A549 (cell line): ENCODE data around the gene ADCY10.

Experiments used
- EP300 ChIP-seq, 2 experiments: fragments of >200 bp; sonication (Bioruptor Twin); formaldehyde crosslinking; IDR thresholded peaks; 2 replicates in 1 of 2; 3 replicates in 1 of 2; pipeline ENCODE4 v1.6.1; 2016 to 2017
- HDAC2 ChIP-seq: fragments of 200-600 bp; sonication (generic); IDR thresholded peaks from 2 replicates; pipeline ENCODE4 v1.6.1; 2016
- PHF8 ChIP-seq: fragments of 200-600 bp; sonication (generic); IDR thresholded peaks from 2 replicates; pipeline ENCODE4 v1.6.1; 2016; ENCODE audit warnings: low read depth, mild to moderate bottlenecking, antibody characterized with exemption, moderate library complexity, borderline replicate concordance
- POLR2A ChIP-seq: IDR thresholded peaks from 2 replicates; pipeline ENCODE4 v1.6.1; 2012; ENCODE audit warnings: mild to moderate bottlenecking, low read length
- RNF2 ChIP-seq: fragments of 200-600 bp; sonication (generic); IDR thresholded peaks from 2 replicates; pipeline ENCODE4 v1.6.1; 2016; ENCODE audit warnings: low read depth, mild to moderate bottlenecking, antibody characterized with exemption, moderate library complexity, borderline replicate concordance
- TF ChIP-seq, protein P1 (sequence below): fragments of 450-650 bp; IDR thresholded peaks from 2 replicates; pipeline ENCODE4 v1.6.1; 2014; ENCODE audit warnings: antibody characterized with exemption
- TF ChIP-seq, protein P2 (sequence below): fragments of >200 bp; sonication (Bioruptor Twin); formaldehyde crosslinking; IDR thresholded peaks from 3 replicates; pipeline ENCODE4 v1.5.1; 2016
- TF ChIP-seq, protein P3 (sequence below): fragments of 200-600 bp; sonication (generic); IDR thresholded peaks from 2 replicates; pipeline ENCODE4 v1.6.1; 2016; ENCODE audit warnings: antibody characterized with exemption, mild to moderate bottlenecking, moderate library complexity

DNA sequence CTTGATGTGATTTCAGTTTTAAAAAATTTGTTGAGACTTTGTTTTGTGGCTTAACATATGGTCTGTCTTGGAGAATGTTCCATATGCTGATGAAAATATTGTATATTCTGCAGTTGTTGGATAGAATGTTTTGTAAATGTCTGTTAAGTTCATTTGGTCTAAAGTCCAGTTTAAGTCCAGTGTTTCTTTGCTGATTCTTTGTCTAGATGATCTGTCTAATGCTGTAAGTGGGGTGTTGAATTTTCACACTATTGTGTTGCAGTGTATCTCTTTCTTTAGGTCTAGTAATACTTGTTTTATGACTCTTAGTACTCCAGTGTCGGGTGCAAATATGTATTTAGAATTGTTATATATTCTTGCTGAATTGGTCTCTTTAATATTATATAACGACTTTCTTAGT lies 33.8 kb upstream of the ADCY10 start:
- TF ChIP-seq RNF2 = no peak
- no peak for TF ChIP-seq POLR2A
- TF ChIP-seq, protein P1, sequence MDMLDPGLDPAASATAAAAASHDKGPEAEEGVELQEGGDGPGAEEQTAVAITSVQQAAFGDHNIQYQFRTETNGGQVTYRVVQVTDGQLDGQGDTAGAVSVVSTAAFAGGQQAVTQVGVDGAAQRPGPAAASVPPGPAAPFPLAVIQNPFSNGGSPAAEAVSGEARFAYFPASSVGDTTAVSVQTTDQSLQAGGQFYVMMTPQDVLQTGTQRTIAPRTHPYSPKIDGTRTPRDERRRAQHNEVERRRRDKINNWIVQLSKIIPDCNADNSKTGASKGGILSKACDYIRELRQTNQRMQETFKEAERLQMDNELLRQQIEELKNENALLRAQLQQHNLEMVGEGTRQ = no peak
- TF ChIP-seq, protein P2, sequence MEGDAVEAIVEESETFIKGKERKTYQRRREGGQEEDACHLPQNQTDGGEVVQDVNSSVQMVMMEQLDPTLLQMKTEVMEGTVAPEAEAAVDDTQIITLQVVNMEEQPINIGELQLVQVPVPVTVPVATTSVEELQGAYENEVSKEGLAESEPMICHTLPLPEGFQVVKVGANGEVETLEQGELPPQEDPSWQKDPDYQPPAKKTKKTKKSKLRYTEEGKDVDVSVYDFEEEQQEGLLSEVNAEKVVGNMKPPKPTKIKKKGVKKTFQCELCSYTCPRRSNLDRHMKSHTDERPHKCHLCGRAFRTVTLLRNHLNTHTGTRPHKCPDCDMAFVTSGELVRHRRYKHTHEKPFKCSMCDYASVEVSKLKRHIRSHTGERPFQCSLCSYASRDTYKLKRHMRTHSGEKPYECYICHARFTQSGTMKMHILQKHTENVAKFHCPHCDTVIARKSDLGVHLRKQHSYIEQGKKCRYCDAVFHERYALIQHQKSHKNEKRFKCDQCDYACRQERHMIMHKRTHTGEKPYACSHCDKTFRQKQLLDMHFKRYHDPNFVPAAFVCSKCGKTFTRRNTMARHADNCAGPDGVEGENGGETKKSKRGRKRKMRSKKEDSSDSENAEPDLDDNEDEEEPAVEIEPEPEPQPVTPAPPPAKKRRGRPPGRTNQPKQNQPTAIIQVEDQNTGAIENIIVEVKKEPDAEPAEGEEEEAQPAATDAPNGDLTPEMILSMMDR = no peak
- TF ChIP-seq PHF8 = no peak
- TF ChIP-seq EP300 (IDR thresholded peaks at IDR 0.05) = no peak
- no peak for TF ChIP-seq HDAC2
- TF ChIP-seq, protein P3, sequence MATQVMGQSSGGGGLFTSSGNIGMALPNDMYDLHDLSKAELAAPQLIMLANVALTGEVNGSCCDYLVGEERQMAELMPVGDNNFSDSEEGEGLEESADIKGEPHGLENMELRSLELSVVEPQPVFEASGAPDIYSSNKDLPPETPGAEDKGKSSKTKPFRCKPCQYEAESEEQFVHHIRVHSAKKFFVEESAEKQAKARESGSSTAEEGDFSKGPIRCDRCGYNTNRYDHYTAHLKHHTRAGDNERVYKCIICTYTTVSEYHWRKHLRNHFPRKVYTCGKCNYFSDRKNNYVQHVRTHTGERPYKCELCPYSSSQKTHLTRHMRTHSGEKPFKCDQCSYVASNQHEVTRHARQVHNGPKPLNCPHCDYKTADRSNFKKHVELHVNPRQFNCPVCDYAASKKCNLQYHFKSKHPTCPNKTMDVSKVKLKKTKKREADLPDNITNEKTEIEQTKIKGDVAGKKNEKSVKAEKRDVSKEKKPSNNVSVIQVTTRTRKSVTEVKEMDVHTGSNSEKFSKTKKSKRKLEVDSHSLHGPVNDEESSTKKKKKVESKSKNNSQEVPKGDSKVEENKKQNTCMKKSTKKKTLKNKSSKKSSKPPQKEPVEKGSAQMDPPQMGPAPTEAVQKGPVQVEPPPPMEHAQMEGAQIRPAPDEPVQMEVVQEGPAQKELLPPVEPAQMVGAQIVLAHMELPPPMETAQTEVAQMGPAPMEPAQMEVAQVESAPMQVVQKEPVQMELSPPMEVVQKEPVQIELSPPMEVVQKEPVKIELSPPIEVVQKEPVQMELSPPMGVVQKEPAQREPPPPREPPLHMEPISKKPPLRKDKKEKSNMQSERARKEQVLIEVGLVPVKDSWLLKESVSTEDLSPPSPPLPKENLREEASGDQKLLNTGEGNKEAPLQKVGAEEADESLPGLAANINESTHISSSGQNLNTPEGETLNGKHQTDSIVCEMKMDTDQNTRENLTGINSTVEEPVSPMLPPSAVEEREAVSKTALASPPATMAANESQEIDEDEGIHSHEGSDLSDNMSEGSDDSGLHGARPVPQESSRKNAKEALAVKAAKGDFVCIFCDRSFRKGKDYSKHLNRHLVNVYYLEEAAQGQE = no peak
